WTC11 (cell line): ENCODE results near the gene PGS1. TPM values are rescaled to one million over a fixed set of nuclear protein-coding genes. Genes with fewer than 3 reads are reported as not detected.

ENCODE experiments used
- ATAC-seq: fragments of 200-7000 bp; cut with Tn5 transposase; 2 replicates; pipeline ENCODE4 v1.10.0; 2021; ENCODE audit warnings: mild to moderate bottlenecking, moderate library complexity
- CTCF ChIA-PET: fragments of 300-600 bp; sonication (Branson Sonifier 250); formaldehyde crosslinking; loops from one replicate; lab custom pipeline; 2021; ENCODE audit warnings: antibody characterized with exemption; lab: Charles Lee
- POLR2A ChIA-PET: fragments of 350-600 bp; sonication (Branson Sonifier 250); formaldehyde crosslinking; loops from one replicate; lab custom pipeline; 2021; ENCODE audit warnings: antibody characterized with exemption; lab: Charles Lee
- DNase-seq: peaks from one replicate; pipeline ENCODE4 v3.0.0; 2021; ENCODE audit warnings: low spot score
- H3K27ac Mint-ChIP-seq: 2 replicates; pipeline ENCODE4 v1.8.0; 2021; ENCODE audit warnings: mixed read lengths
- H3K27me3 Mint-ChIP-seq: 2 replicates; pipeline ENCODE4 v1.8.0; 2021; ENCODE audit warnings: low read depth, mild to moderate bottlenecking, moderate library complexity, mixed read lengths
- H3K36me3 Mint-ChIP-seq: 2 replicates; pipeline ENCODE4 v1.8.0; 2021; ENCODE audit warnings: mixed read lengths
- H3K4me1 Mint-ChIP-seq: 2 replicates; pipeline ENCODE4 v1.8.0; 2022; ENCODE audit warnings: mixed read lengths
- H3K4me3 Mint-ChIP-seq: 2 replicates; pipeline ENCODE4 v1.8.0; 2021; ENCODE audit warnings: mild to moderate bottlenecking, moderate library complexity, mixed read lengths
- H3K9me3 Mint-ChIP-seq: 2 replicates; pipeline ENCODE4 v1.8.0; 2021; ENCODE audit warnings: mixed read lengths
- CREM ChIP-seq: sonication (generic); formaldehyde crosslinking; IDR thresholded peaks from 2 replicates; pipeline ENCODE4 v1.8.1; 2022; ENCODE audit warnings: mild to moderate bottlenecking, missing genetic modification reagents, moderate library complexity
- CTCF ChIP-seq: fragments of 200-600 bp; IDR thresholded peaks from 2 replicates; pipeline ENCODE4 v1.8.0; 2022; ENCODE audit warnings: antibody characterized with exemption
- ELF4 ChIP-seq: sonication (generic); formaldehyde crosslinking; IDR thresholded peaks from 2 replicates; pipeline ENCODE4 v1.8.1; 2022; ENCODE audit warnings: low read depth, mild to moderate bottlenecking, moderate library complexity, missing genetic modification reagents
- EMX1 ChIP-seq: fragments of 250-450 bp; sonication (Bioruptor Pico); IDR thresholded peaks from 2 replicates; pipeline ENCODE4 v1.8.0; 2021; ENCODE audit warnings: mild to moderate bottlenecking
- FOXJ3 ChIP-seq: sonication (generic); formaldehyde crosslinking; IDR thresholded peaks from 2 replicates; pipeline ENCODE4 v1.9.0; 2021; ENCODE audit warnings: missing genetic modification reagents, mild to moderate bottlenecking, borderline replicate concordance
- FOXK1 ChIP-seq: sonication (generic); formaldehyde crosslinking; IDR thresholded peaks from 2 replicates; pipeline ENCODE4 v1.8.0; 2022; ENCODE audit warnings: mild to moderate bottlenecking, moderate library complexity, missing genetic modification reagents
- FOXP1 ChIP-seq: sonication (generic); formaldehyde crosslinking; IDR thresholded peaks from 2 replicates; pipeline ENCODE4 v1.8.0; 2022; ENCODE audit warnings: missing genetic modification reagents, mild to moderate bottlenecking, moderate library complexity, borderline replicate concordance
- HMGA2 ChIP-seq: fragments of 250-450 bp; sonication (Bioruptor Pico); IDR thresholded peaks from 2 replicates; pipeline ENCODE4 v1.4.0; 2021; ENCODE audit warnings: mild to moderate bottlenecking, moderate library complexity
- MYBL2 ChIP-seq: sonication (generic); formaldehyde crosslinking; IDR thresholded peaks from 2 replicates; pipeline ENCODE4 v1.8.1; 2023; ENCODE audit warnings: mild to moderate bottlenecking, moderate library complexity, missing genetic modification reagents
- OVOL2 ChIP-seq: fragments of 250-450 bp; sonication (Bioruptor Pico); IDR thresholded peaks from 2 replicates; pipeline ENCODE4 v1.9.0; 2021; ENCODE audit warnings: mild to moderate bottlenecking, borderline replicate concordance
- RELA ChIP-seq: sonication (generic); formaldehyde crosslinking; IDR thresholded peaks from 2 replicates; pipeline ENCODE4 v1.8.1; 2022; ENCODE audit warnings: missing genetic modification reagents, mild to moderate bottlenecking, borderline replicate concordance
- RORB ChIP-seq: fragments of 250-450 bp; sonication (Bioruptor Pico); IDR thresholded peaks from 2 replicates; pipeline ENCODE4 v1.9.0; 2021; ENCODE audit warnings: mild to moderate bottlenecking
- SOX15 ChIP-seq: fragments of 250-450 bp; sonication (Bioruptor Pico); IDR thresholded peaks from 2 replicates; pipeline ENCODE4 v1.9.0; 2021; ENCODE audit warnings: mild to moderate bottlenecking
- SP1 ChIP-seq: sonication (generic); formaldehyde crosslinking; conservative IDR thresholded peaks from 2 replicates; pipeline ENCODE4 v1.8.1; 2022; ENCODE audit warnings: missing genetic modification reagents
- USF1 ChIP-seq: sonication (generic); formaldehyde crosslinking; IDR thresholded peaks from 2 replicates; pipeline ENCODE4 v1.8.0; 2022; ENCODE audit warnings: mild to moderate bottlenecking, missing genetic modification reagents
- USF2 ChIP-seq: sonication (generic); formaldehyde crosslinking; IDR thresholded peaks from 2 replicates; pipeline ENCODE4 v1.8.1; 2023; ENCODE audit warnings: mild to moderate bottlenecking, missing genetic modification reagents, moderate library complexity
- ZNF138 ChIP-seq: sonication (generic); formaldehyde crosslinking; conservative IDR thresholded peaks from 2 replicates; pipeline ENCODE4 v1.8.1; 2022; ENCODE audit warnings: mild to moderate bottlenecking, moderate library complexity, missing genetic modification reagents
- ZNF263 ChIP-seq: sonication (generic); formaldehyde crosslinking; IDR thresholded peaks from 2 replicates; pipeline ENCODE4 v1.8.1; 2022; ENCODE audit warnings: low read depth, mild to moderate bottlenecking, moderate library complexity, missing genetic modification reagents
- ZNF671 ChIP-seq: fragments of 250-450 bp; sonication (Bioruptor Pico); IDR thresholded peaks from 2 replicates; pipeline ENCODE4 v1.8.0; 2021; ENCODE audit warnings: mild to moderate bottlenecking
- ZSCAN18 ChIP-seq: fragments of 250-450 bp; sonication (Bioruptor Pico); IDR thresholded peaks from 2 replicates; pipeline ENCODE4 v2.1.2; 2022; ENCODE audit warnings: mild to moderate bottlenecking, moderate library complexity
- total RNA-seq: library from RNA; stranded (reverse); gene quantifications from 3 replicates; pipeline ENCODE4 v1.2.3, GENCODE V29; 2021
- TF ChIP-seq, protein P1 (sequence below): sonication (generic); formaldehyde crosslinking; IDR thresholded peaks from 2 replicates; pipeline ENCODE4 v1.8.0; 2022; ENCODE audit warnings: mild to moderate bottlenecking, missing genetic modification reagents
- TF ChIP-seq, protein P2 (sequence below): sonication (generic); formaldehyde crosslinking; IDR thresholded peaks from 2 replicates; pipeline ENCODE4 v1.8.1; 2023; ENCODE audit warnings: mild to moderate bottlenecking, missing genetic modification reagents

Gene PGS1
- total RNA-seq, 1 experiment from 2014 or later, result 51.4 TPM

- POLR2A ChIA-PET, result no interaction called here
- ATAC-seq, result peak; percentile 25; the same call in 1 of the 2 replicates
Measured at GRCh38 chr17:78412403-78412802, 34.0 kb downstream of the PGS1 start.

DNA sequence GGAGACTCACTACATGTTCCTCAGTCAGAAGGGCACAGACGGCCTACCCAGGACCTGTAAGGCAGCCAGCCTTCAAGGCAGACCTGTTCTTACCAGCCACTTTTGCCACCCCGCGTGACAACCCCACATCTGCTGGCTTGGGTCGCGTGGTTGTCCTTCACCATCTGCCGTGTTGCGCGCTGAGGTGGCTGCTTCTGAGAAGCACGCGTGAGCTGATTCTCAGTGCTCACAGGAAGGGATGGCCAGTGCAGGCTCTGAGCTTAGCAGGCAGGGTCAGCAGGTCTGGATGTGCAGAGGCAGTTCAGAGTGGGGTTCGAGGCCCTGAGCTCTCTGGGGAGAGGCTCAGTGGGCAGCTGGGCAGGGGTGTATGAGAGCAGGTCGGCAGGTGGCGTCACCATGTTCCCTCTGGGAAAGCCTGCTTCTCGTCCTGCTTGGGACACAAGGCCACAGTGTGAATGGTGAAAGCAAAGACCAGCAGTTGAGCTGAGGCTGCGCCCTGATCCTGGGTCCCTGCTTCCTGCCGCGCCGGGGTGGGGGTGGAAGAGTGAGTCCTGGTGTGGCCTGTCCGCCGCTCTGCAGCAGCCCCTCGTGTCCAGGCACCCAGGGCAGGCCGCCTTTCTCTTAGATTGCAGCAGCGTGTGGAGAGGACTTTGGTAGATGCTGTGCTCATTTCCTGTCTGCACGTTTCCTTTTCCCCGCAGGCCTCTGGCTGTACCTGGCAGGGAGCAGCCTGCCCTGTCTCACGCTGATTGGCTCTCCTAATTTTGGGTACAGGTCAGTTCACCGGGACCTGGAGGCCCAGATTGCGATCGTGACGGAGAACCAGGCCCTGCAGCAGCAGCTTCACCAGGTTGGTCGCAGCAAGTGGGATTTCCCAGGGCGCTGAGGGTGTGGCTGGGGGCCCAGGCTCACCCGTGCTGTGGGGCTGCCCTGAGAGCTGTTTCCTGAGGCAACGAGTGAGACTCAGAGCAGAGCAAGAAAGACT, 36.0 kb downstream of the PGS1 start:
- no peaks in the 10 kb centered on the region for H3K9me3 Mint-ChIP-seq
- H3K27me3 Mint-ChIP-seq, result no peaks in the 10 kb centered on the region
- POLR2A ChIA-PET, result no interaction called here
- DNase-seq (no peak), ATAC-seq (no peak)
- H3K27ac Mint-ChIP-seq, result peak overlapping the region; percentile 72
- H3K4me1 Mint-ChIP-seq, result no peaks in the 10 kb centered on the region
- CTCF ChIA-PET, result interaction anchor here (1.0 to 5.1 kb wide), 2 partner anchors 53 to 107 kb away, joined by 3 to 31 read pairs; no protein-coding TSS in a partner anchor
- H3K36me3 Mint-ChIP-seq, result peaks cover 10% of the 10 kb centered on the region
- no peak overlapping the region for H3K4me3 Mint-ChIP-seq
- no peak for TF ChIP-seq SOX15 (CRISPR knock-in tag)
- no peak for TF ChIP-seq ZSCAN18 (CRISPR knock-in tag)
- TF ChIP-seq ELF4 (CRISPR knock-in tag), result no peak
- no peak for TF ChIP-seq RELA (CRISPR knock-in tag)
- no peak for TF ChIP-seq FOXJ3
- no peak for TF ChIP-seq ZNF263 (CRISPR knock-in tag)
- no peak for TF ChIP-seq ZNF671
- no peak for TF ChIP-seq MYBL2 (CRISPR knock-in tag)
- no peak for TF ChIP-seq FOXK1 (CRISPR knock-in tag)
- TF ChIP-seq, protein P1, sequence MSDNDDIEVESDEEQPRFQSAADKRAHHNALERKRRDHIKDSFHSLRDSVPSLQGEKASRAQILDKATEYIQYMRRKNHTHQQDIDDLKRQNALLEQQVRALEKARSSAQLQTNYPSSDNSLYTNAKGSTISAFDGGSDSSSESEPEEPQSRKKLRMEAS, result no peak

More at GRCh38 chr17:78412403-78412802, 34.0 kb downstream of the PGS1 start:
- peaks cover 8% of the 10 kb centered on the region for H3K36me3 Mint-ChIP-seq
- no peaks in the 10 kb centered on the region for H3K27me3 Mint-ChIP-seq
- no peak overlapping the region for H3K4me3 Mint-ChIP-seq
- peaks cover 13% of the 10 kb centered on the region for H3K4me1 Mint-ChIP-seq
- peak overlapping the region; percentile 27; the same call in 1 of the 2 replicates for H3K27ac Mint-ChIP-seq
- H3K9me3 Mint-ChIP-seq, result no peaks in the 10 kb centered on the region
- no peak for DNase-seq
- CTCF ChIA-PET, result interaction anchor here (0.6 to 1.9 kb wide), 11 partner anchors 8 to 161 kb away, joined by 3 to 11 read pairs (median 5); no protein-coding TSS in a partner anchor
- TF ChIP-seq ELF4 (CRISPR knock-in tag), result no peak
- TF ChIP-seq FOXP1, result no peak
- no peak for TF ChIP-seq USF2 (CRISPR knock-in tag)
- TF ChIP-seq CREM (CRISPR knock-in tag), result no peak
- no peak for TF ChIP-seq HMGA2 (CRISPR knock-in tag)
- TF ChIP-seq FOXJ3, result no peak
- TF ChIP-seq OVOL2, result no peak
- TF ChIP-seq EMX1, result no peak
- TF ChIP-seq SP1 (CRISPR knock-in tag), result no peak
- TF ChIP-seq, protein P2, sequence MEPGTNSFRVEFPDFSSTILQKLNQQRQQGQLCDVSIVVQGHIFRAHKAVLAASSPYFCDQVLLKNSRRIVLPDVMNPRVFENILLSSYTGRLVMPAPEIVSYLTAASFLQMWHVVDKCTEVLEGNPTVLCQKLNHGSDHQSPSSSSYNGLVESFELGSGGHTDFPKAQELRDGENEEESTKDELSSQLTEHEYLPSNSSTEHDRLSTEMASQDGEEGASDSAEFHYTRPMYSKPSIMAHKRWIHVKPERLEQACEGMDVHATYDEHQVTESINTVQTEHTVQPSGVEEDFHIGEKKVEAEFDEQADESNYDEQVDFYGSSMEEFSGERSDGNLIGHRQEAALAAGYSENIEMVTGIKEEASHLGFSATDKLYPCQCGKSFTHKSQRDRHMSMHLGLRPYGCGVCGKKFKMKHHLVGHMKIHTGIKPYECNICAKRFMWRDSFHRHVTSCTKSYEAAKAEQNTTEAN (CRISPR knock-in tag), result no peak
- TF ChIP-seq ZNF138 (CRISPR knock-in tag), result no peak
- TF ChIP-seq ZSCAN18 (CRISPR knock-in tag), result no peak
- TF ChIP-seq CTCF, result no peak
- TF ChIP-seq RORB (CRISPR knock-in tag), result no peak
- TF ChIP-seq USF1 (CRISPR knock-in tag), result no peak
- TF ChIP-seq, all 79 proteins: peak for 0
